Ramos (cell line): Measurements from ENCODE around the gene ISG15.
"Not testable (repeated sequence)": the region's sequence is repeated elsewhere in the genome, so short reads cannot be mapped to it uniquely, and the experiment has no call there.

Experiments
- in situ Hi-C: fragments of 300-500 bp; cut with MboI; formaldehyde crosslinking; loops from one replicate; pipeline ENCODE4 v1.14.3; 2022; ENCODE audit warnings: low sequenced_read_pairs; ENCODE audit not compliant: unreplicated experiment

ISG15 gene

GRCh38 chr1:992362-992761, 20.9 kb upstream of the ISG15 start:
- in situ Hi-C loops, result no loop called here

DNA sequence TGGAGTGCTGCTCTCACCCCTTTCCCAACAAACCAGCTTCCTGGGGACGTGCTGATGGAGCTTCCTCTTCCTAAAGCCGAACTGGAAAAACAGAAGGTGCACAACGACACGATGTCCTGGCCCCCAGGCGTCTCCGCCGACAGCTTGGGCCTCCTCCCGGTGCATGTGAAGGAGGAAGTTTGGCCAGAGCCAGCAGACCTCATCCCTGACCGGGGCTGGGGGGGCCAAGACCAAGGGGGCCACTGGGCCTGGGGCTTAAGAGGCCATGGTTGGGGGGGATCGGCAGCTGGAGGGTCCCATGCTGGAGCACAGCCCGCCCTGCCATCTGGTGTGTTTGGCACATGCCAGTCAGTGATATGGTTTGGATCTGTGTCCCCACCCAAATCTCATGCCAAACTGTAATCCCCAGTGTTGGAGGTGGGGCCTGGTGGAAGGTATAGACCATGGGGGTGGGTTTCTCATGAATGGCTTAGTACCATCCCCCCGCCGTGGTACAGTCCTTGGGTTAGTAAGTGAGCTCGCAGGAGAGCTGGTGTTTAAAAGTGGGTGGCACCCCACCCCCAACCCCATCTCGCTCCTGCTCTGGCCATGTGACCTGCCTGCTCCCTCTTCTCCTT, 19.8 kb upstream of the ISG15 start:
- in situ Hi-C loops, result no loop called here

DNA sequence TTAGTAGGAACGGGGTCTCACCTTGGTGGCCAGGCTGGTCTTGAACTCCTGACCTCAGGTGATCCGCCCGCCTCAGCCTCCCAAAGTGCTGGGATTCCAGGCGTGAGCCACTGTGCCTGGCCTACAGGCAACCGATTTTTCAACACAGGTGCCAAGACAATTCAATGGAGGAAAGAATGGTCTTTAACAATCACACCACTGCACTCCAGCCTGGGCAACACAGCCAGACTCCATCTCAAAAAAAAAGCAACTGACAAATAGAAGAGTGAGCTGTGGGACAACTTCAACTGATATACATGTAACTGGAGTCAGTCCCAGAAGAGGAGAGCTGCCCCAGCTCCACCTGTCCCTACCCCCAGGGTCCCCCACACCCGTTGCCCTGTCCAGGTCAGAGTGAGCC, 18.8 kb upstream of the ISG15 start:
- in situ Hi-C loops, result not testable (repeated sequence)

GRCh38 chr1:995665-996633, 17.3 kb upstream of the ISG15 start:
- in situ Hi-C loops, result no loop called here

GRCh38 chr1:996851-997712, 16.2 kb upstream of the ISG15 start:
- in situ Hi-C loops, result no loop called here

- in situ Hi-C loops, result no loop called here
These were observed 15.6 kb upstream of the ISG15 start for GRCh38 chr1:997713-997992.

DNA sequence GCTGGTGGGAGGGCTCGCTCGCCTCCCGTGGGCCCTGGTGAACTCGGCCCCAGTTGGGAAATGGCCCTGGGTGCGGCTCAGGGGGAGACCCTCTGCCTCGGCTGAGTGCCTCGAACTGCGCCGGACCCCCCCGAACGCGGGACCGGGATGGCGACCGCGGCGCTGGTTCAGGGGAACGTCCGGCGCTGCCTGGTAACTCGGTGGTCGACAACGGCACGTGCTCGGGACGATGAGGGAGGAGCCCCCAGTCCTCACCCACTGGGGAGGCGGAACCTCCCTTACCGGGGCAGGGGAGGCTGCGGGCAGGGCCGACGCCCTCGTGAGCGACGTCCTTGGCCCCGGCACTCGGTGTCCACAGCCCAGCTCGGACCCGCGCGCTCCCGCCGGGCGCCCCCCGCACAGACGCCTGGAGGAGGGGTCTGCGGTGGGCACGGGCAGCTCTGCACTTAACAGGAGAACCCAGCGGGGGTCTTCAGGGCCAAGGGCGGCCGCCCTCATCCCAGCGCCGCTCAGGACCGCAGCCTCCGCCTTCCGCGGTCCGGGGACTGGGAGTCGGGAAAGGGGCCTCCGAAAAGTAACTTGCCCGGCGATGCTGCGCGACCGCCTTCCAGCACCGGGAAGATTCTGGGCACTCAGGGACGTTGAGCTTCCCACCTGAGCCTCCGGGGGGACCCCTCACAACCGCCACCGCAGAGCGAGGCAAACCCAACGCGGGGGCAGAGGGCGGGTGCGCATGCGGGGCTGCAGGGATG, 15.1 kb upstream of the ISG15 start:
- in situ Hi-C loops, result no loop called here

- in situ Hi-C loops, result no loop called here
These were observed 14.6 kb upstream of the ISG15 start for GRCh38 chr1:998745-998994.

- in situ Hi-C loops, result no loop called here
These were observed 14.1 kb upstream of the ISG15 start for GRCh38 chr1:998995-999724.

GRCh38 chr1:999725-1000356, 13.5 kb upstream of the ISG15 start, which contains the start of gene HES4:
Gene HES4 (minus strand): TSS chr1:1000097. CDS start chr1:999973, 124 bp downstream.
- in situ Hi-C loops, result no loop called here

- in situ Hi-C loops, result no loop called here
These were observed 12.8 kb upstream of the ISG15 start for GRCh38 chr1:1000357-1001056.

- in situ Hi-C loops, result no loop called here
These were observed 12.1 kb upstream of the ISG15 start for GRCh38 chr1:1001057-1001783.

DNA sequence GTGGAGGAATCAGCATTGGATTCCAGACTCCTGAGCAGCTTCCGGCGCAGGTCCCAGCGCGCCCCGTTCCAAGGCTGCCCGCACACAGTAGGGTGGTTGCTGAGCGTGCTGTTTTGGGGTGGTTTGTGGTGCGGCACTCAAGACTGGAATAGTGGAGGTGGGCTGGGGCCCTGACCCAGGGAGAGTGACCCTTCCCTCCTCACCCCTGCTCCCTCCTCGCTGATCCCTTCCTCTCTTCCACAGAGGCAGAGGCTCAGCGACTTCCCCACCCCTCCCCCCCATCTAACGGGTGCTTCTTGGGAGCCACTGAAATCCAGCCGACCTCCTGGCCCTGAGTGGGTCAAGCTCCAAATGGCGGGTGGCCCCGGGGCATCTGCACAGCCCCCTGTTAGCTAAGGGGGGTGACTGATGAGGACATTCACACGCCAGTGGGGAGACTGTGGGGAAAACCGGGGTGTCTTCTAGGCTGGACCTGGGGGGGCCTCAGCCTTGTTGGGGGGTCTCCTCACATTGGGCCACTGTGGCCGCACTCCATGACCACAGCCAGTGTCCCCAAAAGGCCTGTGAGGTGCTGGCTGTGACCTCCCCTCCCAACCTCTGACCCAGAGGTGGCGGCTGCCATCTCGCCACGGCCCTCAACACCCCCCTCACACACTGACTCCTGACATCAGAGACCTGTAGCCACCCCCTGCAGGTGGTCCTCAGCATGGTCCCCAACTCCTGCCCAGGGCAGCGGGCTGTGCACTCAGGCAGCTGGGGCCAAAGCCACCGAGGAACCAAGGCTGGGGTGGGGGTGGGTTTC, 9.5 kb upstream of the ISG15 start:
- in situ Hi-C loops, result no loop called here

- in situ Hi-C loops, result no loop called here
These were observed 8.9 kb upstream of the ISG15 start for GRCh38 chr1:1004420-1004779.

- in situ Hi-C loops, result no loop called here
These were observed 8.3 kb upstream of the ISG15 start for GRCh38 chr1:1004780-1005697.

DNA sequence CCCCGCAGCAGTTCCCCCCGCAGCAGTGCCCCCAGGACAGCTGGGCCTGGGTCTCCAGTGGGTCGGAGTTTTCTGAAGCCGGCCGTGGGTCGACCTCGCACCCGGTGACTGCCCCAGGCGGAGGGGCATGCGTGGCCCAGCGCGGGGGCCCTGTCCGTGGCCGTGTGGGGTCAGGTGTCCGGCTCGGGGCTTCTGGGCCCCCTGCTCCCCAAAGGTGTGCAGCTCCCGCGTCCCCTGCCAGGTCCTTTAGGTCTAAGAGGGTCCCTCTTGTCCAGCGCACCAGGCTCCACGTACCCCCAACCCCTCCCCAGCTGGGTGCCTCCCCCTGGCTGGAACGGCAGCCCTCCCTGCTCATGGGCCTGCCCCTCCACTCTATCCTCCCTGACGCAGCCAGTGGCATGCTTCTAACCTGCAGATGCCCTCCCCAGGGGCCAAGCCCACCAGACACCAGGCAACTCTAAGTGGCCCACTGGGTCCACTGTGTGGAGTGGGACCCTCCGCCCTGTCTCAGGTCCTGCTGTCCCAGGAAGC, 7.5 kb upstream of the ISG15 start:
- in situ Hi-C loops, result no loop called here
